NCI-H1105 (cell line): ENCODE results near the gene IP6K3.

Experiments used
- DNase-seq: peaks from one replicate; lab custom pipeline; 2025; lab: John Stamatoyannopoulos, UW

Gene IP6K3

DNA sequence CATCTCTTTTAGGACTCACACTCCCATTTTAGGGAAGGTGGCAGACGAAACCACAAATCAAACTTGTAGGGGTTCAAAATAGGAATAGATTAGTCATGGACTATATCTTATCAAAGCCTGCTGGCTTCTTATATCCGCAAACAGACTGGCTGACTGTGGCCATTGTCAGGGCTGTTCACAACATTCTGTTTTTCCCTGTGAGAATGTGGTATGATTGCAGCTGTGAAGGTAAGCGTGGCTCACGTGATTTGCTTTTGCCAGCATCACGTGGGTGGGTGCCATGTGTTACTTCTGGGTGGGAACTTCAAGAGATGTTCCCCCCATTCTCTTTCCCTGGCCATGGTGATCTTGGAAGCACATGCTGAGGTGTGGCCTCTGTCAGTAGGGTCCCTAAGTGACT lies 5.9 kb downstream of the IP6K3 start:
- no peak for DNase-seq

DNA sequence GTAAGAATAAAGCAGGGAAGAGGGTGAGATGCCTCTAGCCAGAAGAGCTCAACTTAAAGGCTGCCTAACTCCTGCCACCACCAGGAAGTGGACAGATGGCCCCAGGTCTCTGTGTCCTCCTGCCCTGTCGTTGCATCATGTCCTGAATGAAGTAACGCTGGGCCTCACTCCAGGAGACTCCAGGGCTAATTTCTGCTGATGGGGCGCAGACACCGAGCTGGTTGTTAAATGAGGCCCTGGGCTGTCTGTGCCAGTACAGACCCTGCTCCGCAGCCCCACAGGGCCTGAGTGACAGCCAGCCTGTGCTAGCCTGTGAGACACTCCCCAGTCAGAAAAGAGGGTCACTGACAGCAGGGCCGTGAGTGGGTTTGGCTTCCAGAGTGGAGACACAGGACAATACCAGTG lies 6.5 kb downstream of the IP6K3 start:
- no peak for DNase-seq

DNA sequence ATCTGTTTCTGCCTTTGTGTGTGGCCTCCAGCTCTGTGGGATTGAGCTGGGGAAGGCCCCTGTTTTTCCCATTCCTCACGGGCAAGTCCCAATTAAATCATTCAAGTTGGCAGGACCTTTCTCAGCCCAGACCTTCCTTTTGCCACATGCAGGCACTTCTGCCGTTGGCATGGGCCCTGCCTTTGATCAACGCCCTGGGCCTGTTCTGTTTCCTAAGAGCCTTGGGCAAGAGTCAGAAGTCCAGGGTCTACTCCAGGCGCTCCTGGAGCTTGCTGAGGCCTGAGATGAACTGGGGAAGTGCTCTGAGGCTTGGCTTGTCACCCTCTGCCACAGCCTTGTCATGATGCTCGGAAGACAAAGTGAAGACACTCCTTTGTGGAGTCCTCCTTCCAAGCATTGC lies 7.1 kb downstream of the IP6K3 start:
- DNase-seq = no peak

DNA sequence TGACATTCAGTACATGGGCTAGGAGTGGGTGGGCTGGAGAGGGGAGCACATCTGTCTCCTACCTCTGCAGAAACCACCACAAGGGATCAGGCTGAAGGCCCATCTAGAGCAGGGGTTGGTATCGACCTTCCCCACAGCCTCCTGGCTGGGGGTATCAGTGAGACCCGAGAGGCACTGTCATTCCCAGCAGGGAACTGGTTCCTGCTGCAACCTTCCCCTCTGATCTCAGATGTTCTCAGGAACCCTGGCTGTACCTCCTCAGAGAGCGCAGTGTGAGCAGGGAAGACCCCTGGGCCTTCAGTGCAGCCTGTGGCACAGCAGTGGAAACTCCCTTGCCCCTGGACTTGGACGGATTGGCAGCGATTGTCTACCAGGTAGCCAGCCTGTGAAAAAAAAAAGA lies 7.8 kb downstream of the IP6K3 start:
- DNase-seq = no peak

DNA sequence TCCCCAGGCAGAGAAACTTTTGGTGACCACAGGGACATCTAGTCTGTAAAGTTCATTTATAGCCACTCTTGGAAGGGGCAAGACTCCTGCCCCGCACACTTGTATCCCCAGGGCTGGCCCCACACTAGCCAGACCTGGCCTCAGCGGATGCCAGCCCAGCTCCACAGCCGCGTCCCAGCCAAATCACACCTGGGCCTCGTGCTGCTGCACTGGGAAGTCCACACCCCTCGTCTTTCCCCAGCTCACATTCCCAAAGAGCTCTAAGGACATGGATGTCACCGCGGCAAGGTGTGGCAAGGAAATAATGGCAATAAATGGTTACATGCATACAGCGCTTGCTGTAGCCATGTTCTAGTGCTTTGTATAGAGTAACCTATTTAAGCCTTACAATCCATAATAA lies 8.6 kb downstream of the IP6K3 start:
- no peak for DNase-seq

DNA sequence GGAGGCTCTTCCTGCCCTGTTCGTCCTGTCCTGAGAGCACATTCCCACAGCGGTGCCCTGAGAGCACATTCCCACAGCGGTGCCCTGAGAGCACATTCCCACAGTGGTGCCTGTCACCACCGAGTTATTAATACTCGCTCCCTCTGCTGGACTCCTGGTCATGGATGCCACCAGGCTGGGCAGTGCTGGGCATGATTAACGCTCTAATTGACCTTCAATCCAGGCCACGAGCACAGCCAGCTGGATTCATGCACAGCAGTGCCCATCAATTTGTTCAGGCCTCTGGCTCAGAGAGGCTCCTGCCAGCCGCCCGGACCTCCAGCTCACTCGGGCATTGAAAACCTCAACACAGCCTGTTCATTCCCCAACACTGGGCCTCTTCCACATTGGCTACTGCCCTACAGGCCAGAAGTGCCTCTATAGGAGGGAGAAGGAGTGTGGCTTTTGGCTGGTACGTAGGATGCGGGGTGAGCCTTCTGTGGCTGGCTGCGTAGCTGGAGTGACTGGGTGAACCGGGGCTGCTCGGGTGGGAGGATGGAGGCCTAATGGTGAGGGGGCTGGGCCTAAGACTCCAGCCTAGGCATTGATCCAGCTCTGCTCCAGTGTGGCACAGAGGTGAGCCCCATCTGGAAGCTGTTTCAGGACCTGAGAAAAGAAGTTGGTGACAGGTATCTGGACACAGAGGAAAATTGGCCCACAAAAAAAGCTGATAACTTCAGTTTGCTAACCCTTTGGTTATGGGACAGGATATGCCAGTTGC lies 9.3 kb downstream of the IP6K3 start:
- no peak for DNase-seq

DNA sequence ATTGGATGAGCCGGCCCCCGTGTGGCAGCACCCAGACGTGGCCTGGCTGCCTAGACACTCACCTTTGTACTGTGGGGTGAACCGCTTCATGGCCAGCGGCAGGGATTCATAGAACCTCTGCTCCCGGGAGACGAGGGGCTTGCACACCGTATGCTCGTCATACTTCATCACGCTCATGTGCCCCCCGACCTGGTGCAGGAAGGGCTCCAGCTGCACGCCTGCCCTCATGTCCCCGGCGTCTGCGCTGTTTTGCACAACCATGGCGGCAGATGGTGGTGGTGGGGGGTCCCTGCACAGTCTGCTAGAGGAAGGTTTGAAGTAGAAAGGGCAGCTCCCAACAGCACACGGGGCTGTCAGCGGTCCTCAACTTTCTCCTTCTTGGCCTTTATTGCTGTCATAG lies 11.5 kb downstream of the IP6K3 start:
- no peak for DNase-seq

DNA sequence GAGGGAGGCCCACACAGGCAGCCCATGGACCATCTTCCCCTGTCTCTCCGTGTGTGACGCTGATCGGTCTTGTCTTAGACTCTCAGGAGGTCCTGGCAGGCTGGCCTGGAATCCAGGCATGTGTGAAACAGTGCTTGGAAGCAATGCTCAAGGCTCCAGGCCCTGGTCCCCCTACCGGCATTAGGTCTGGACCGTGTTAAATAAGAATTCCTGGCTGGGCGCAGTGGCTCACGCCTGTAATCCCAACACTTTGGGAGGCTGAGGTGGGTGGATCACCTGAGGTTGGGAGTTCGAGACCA lies 13.0 kb downstream of the IP6K3 start:
- no peak for DNase-seq

DNA sequence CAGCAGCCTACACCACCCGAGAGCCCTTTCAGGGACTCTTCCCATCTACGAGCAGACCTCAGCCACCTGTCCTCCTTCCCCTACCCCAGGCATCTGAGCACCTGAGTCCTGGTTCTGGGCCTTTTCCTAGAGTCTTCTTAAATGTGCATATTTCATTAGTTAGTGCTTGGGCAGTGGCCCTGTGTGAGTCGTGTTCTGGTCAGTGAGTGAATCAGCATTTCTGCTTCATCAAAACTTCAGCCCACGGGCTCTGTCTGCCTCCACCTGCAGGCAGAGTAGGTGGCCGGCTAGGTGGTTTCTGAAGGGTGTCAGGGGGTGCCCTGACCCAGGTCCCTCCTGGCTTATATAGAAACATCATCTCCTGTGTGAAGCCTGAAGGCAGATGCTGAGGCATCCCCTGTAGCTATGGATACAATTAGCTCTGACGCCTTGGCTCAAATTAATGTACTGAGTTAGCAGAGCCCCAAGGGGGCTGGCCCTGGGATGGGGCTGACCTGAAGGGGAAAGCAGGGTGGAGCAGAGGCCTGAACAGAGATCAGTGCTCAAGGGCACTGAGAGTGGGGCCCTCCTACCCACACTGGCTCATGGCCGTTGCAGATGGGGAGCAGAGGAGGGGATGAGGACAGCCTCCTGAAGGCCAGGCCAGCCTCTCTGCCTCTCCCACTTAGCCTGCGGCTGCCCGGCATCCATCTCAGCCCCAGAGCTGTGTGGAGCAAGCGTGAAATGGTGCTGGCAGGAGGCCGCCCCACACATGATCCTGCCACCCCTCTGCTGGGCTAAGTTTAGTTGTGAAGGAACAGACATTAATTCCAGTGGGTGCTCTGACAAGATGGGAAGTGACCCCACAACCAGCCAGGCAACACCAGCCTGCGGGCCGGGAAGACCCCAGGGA lies 13.6 kb downstream of the IP6K3 start:
- DNase-seq = no peak

DNA sequence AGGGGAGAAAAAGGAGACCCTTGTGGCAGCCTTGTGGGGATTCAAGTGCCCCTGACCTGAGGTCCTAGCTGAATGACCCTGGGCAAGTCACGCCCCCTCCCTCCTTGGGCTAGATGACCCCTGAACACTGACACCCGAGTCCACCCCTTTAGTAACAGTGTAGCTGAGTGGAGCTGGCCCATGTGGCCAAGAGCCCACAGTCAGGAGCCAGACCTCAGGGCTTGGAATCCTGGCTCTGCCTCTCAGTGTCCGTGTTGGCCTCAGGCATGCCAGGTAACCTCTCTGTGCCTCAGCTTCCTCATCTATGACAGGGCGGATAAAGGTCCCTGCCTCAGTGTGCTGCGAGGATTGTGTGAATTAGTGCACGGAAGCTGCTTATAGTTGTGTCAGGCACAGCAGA lies 14.3 kb downstream of the IP6K3 start:
- no peak for DNase-seq

DNA sequence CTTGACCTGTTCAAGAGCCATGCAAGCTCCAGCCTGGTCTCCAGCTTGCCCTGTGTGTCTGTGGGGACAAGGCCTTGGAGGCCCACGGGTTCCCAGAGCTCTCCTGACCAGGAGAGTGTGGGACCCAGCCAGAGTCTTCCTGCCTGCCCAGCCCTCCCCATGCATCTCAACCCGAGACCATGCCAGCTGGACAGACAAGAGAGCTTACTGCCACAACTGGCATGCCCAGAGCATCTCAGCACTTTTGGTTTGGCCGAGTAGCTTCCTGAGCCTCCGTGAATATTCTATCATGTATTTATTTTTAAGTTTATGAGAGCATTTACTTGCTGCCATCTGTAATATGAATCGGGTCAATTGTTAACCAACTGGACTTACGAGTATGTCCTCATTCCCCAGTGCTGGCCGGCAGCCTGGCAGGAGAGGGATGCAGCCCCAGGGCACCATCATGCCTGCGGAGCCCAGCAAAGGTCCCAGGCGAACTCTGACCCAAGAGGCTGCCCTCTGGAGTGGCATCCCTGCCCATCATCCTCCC lies 14.9 kb downstream of the IP6K3 start:
- no peak for DNase-seq

DNA sequence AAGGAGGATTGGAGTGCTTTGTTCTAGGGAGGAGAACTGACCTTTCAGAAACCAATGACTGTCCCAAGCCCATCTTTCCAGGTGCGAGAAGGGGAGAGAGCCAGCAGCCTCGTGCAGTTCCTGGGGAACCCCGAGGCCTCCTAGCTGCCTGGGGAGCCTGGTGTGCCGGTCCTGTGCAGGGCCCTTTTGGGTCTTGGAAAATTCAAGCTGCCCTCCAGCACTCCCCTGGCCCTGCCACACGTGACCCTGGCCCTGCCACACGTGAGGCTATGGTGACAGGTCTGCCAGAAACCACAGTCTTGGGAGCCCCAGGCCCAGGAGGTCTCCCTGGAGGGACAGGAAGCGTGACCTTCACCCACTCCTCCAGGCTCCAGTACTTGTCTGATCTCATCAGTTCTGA lies 15.7 kb downstream of the IP6K3 start:
- DNase-seq = no peak

DNA sequence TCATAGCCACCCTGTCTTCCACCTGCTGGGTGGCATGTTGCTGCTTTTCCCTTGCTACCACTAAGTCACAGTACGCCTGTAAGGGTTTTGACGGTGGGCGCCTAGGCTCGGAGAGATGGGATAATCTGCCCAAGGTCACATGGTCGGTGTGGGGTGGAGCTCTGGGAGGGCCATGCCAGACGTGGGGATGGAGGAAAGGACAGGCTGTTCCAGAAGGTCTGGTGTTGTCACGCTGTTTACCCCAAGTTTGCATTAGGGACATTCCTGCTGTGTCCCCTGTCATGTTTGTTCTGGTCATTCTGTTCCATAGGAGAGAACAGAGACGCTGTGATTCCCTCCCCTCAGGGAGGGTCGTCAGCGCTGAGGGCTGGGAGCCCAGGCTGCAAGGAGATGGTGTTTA lies 16.1 kb downstream of the IP6K3 start:
- no peak for DNase-seq

DNA sequence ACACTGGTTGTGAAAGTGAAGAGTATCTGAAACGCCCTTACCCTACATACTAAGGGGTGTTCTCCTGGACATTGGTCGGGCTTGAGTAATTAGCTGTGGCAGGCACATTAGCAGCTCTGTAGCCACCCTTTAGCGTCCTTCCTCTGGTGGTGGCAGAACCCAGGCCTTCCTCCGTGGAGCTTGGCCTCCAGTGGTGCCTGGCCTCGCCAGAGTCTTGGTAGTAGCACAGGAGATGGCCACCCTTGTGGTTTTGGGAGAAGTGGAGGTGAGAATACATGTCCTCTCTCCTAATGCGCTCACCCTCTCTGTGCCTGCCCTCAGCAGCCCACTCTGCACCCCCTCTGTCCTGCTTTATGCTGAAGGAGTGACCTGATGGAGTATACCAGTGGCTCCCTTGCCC lies 17.6 kb downstream of the IP6K3 start:
- no peak for DNase-seq

DNA sequence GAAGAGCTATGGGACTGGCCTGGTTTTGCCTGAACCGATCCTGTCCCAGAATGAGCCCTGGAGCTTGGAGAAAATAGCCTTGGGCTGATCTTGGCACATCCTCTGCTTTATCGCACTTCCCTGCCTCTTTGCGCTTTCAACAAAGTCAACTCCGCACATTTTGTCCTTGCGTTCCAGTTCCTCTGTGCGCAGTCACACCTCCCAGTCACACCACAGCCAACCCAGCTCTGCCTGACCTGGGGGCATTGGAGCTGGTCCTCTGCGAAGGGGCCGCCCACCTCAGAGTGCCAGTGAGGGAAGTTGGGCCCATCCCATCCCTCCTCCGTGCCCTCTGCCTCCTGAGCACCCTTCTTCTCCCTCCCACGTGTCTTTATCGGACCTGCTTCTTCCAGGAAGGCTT lies 18.3 kb downstream of the IP6K3 start:
- no peak for DNase-seq

DNA sequence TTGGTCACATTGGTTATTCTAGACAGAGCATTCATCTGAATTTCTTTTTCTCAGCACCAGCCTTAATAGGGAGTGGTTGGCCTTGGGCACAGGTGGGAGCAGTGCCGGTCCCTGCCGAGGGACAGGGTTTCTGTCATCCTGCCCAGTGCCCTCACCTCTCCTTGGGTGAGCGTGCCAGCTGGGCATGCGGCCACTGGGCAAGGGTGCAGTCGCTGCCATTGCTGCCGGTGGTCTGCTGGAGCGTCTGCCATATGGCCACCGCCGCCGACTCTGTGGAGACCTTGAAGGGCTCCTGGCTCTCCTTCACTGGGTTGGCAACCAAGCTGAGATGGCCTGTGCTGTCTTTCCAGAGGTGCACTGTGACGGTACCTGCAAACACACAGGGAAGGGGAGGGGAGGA lies 18.8 kb downstream of the IP6K3 start:
- DNase-seq = no peak

DNA sequence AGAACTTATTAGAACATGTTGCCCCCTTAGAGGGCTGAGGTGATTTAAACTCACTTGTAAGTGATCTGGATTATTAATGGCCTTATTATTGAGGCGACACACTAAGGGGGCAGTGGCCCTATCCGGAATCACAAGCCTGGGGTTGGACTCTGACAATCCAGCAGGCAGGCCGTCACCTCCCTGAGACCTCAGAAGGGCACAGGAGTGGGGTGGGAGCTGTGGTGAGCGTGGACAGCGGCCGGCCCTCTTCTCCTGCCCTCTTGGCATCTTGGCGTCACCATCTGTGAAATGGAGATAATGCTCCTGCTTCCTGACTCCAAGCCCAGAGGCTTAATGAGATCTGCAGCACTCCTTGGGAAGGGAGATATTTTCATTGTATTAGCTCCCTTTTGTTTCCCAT lies 19.6 kb downstream of the IP6K3 start:
- no peak for DNase-seq

DNA sequence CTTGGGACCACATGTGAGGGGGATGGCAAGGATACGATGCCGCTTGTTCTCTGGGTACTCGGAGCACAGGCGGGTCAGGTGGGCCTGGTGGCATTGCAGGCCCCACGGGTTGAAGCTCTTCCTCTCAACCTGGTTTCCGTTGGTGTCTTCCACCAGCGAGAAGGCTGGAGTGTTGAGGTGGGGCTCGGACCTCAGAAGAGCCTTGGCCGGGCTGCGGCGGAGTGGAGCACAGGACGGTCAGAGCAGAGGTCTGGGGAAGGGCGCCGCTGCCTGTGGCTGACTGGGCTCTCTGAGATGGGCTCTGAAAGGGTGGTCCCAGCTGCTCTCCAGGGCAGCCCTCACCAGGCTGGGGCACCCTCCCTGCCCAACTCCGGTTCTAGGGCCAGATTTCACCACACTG lies 20.0 kb downstream of the IP6K3 start:
- DNase-seq = no peak

DNA sequence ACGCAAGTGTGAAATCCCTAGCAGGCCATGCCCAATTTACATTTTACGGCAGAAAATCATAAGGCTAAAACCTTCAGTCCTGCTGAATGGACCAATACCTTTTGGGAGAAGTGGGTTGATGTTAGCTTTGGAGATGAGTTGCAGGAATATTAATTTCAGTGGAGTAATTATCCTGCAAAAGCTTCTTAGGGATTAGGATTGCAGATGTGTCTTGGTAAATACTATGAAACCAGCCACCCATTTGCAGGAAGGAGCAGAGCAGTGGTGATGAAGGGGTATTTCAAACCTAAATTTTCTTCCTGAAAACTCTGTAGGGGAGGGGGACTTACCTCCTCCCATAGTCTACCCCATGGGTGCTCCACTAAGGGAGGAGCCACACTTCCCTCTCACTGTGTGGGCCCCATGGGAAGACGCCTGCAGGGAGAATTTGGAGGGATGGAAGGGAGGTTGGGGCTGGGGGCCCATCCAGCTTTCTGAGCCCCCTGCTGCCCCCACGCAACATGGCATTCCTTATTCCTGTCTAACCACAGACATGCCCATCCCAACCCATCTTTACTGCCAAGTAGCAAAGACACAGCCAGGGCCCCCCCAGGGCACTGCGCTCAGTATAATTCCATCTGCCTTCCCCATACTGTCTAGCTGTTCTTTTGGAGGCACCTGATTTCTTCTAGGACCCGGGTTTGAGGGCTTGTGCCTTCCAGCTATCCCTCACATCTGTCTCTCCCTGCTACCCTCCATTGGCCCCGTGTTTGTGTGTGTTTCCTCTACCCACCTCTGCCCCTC lies 20.6 kb downstream of the IP6K3 start:
- no peak for DNase-seq

DNA sequence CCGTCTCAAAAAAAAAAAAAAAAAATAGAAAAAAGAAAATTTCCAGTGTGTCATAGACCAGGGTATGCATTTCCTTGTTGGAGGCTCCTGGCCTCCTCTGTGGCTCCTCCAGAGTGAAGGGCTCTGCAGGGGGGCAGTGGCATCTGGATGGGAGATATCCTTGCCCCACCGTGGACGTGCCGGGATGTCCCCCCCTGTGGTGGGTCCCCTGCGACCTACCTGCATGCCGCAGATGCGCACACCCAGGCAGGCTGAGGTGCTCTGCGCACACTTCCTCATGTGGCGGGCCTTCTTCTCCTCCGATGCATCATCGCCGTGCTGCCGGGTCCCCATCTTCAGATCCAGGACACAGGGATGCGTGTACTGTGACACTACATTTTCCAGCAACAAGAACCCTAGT lies 21.5 kb downstream of the IP6K3 start:
- DNase-seq = no peak

DNA sequence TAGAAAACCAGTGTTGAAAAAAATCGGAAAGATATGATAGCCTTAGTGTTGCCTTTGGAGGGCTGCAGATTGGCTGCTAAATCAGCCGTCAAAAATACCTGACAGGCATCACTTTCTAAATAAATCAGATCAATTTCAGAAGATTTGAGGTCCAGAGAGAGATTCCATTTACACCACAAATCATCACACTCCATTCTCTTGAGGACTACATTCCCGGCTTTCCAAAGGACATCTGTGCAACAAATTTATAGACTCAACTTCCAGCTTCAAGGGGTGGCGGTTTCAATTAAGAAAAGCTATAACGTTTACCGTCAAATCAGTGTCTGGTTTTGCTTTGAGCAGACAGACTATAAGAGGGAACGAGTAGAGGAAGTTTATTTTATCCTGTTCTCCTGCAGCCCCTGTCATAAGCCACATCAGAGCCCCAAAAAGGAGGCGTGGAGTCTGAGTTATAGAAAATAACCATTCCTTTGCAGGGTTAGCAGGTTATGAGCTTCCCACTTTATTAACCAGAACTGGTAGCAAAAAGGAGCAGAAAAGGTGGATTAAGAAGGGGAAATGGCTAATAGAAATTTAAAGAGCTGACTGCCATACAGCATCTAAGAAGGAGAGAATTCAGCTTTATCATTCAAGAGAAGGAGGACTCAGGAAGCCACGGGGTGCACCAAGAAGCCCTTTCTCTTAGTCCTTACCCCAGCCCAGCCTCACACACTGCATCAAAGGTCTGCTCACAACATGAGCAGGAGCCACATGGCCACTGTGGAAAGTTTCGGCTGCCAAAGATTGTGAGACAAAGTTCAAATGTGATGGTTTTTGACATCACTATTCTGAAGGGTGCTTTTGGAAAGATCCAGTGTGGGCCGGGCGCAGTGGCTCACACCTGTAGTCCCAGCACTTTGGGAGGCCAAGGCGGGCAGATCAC lies 22.3 kb downstream of the IP6K3 start:
- DNase-seq = no peak
